H1 (cell line): ENCODE data around the gene ZNF81. TPM values are rescaled to one million over a fixed set of nuclear protein-coding genes. Genes with fewer than 3 reads are reported as not detected.

Experiments
- CTCF ChIA-PET: fragments of 300-600 bp; sonication (Branson Sonifier 250); formaldehyde crosslinking; loops from one replicate; lab custom pipeline; 2021; ENCODE audit not compliant: partially characterized antibody; lab: Charles Lee
- POLR2A ChIA-PET: fragments of 300-600 bp; sonication (Branson Sonifier 250); formaldehyde crosslinking; loops from one replicate; lab custom pipeline; 2021; ENCODE audit warnings: inconsistent platforms; ENCODE audit not compliant: partially characterized antibody; lab: Charles Lee
- DNase-seq, 2 experiments: peaks; one replicate each; pipeline versions ENCODE4 v3.0.0 to v3.0.0-alpha.2; 2010 to 2022; ENCODE audit warnings: low spot score in 2 of 2, low read depth in 1 of 2, mixed read lengths in 1 of 2
- FAIRE-seq: peaks from 2 replicates; lab custom pipeline; 2011; peaks lifted over from hg19 to GRCh38; lab: Jason Lieb, UNC
- H2AFZ ChIP-seq: 2 replicates; pipeline ENCODE4 v1.8.1; 2012; ENCODE audit warnings: low read length, inconsistent platforms
- H2AK5ac ChIP-seq: 2 replicates; pipeline ENCODE4 v1.6.1; 2013; ENCODE audit warnings: low read depth, low read length
- H2BK120ac ChIP-seq: replicated peaks from 2 replicates; pipeline ENCODE3; 2013; ENCODE audit warnings: low read depth, low read length, inconsistent platforms
- H2BK12ac ChIP-seq: 2 replicates; pipeline ENCODE4 v1.6.1; 2013; ENCODE audit warnings: low read depth, low read length
- H2BK15ac ChIP-seq: 2 replicates; pipeline ENCODE4 v1.6.1; 2013; ENCODE audit warnings: low read length
- H2BK20ac ChIP-seq: 2 replicates; pipeline ENCODE4 v1.6.1; 2013; ENCODE audit warnings: low read length
- H2BK5ac ChIP-seq: 2 replicates; pipeline ENCODE4 v1.6.1; 2013; ENCODE audit warnings: low read depth, low read length
- H3K14ac ChIP-seq: 2 replicates; pipeline ENCODE4 v1.6.1; 2013; ENCODE audit warnings: inconsistent platforms; ENCODE audit not compliant: insufficient read length
- H3K18ac ChIP-seq: 2 replicates; pipeline ENCODE4 v1.6.1; 2013; ENCODE audit warnings: low read length; ENCODE audit errors: extremely low read depth
- H3K23ac ChIP-seq: 2 replicates; pipeline ENCODE4 v1.6.1; 2013; ENCODE audit warnings: inconsistent platforms; ENCODE audit not compliant: insufficient read length
- H3K23me2 ChIP-seq: 2 replicates; pipeline ENCODE4 v1.6.1; 2013; ENCODE audit warnings: low read depth, low read length
- H3K27ac ChIP-seq: 2 replicates; pipeline ENCODE4 v1.6.1; 2011; ENCODE audit warnings: low read depth, low read length, inconsistent platforms
- H3K27me3 ChIP-seq, 4 experiments: replicated peaks in 1 of 4; 1 replicate in 1 of 4; 2 replicates in 3 of 4; pipeline versions ENCODE4 v1.6.1 to v1.8.1; 2011 to 2013; ENCODE audit warnings: low read length in 3 of 4, mild to moderate bottlenecking in 3 of 4, inconsistent platforms in 2 of 4, mixed read lengths in 2 of 4, moderate library complexity in 1 of 4; ENCODE audit not compliant: control insufficient read depth in 3 of 4, insufficient read depth in 3 of 4; ENCODE audit errors: extremely low read depth in 1 of 4
- H3K36me3 ChIP-seq, 4 experiments: 2 replicates each; pipeline versions ENCODE4 v1.6.1 to v1.8.1; 2011 to 2013; ENCODE audit warnings: mild to moderate bottlenecking in 4 of 4, low read length in 3 of 4, moderate library complexity in 2 of 4, control low read depth in 1 of 4, inconsistent platforms in 1 of 4; ENCODE audit not compliant: insufficient read depth in 4 of 4, control insufficient read depth in 2 of 4
- H3K4ac ChIP-seq: replicated peaks from 2 replicates; pipeline ENCODE3; 2013; ENCODE audit warnings: low read length, low read depth, mixed read lengths, inconsistent platforms; ENCODE audit not compliant: insufficient read length
- H3K4me1 ChIP-seq, 4 experiments: replicated peaks in 1 of 4; 1 replicate in 1 of 4; 2 replicates in 3 of 4; pipeline versions ENCODE4 v1.6.1 to v1.8.1; 2011 to 2013; ENCODE audit warnings: low read length in 3 of 4, inconsistent platforms in 2 of 4, mixed read lengths in 1 of 4; ENCODE audit not compliant: insufficient read depth in 4 of 4, control insufficient read depth in 3 of 4
- H3K4me2 ChIP-seq, 2 experiments: 2 replicates each; pipeline versions ENCODE4 v1.6.1 to v1.8.1; 2011 to 2013; ENCODE audit warnings: low read depth in 2 of 2, low read length in 2 of 2, control low read depth in 1 of 2, inconsistent platforms in 1 of 2, mild to moderate bottlenecking in 1 of 2; ENCODE audit not compliant: insufficient read depth in 1 of 2
- H3K4me3 ChIP-seq, 4 experiments: fragments of 200-600, 300-600 bp in 1 of 4; sonication (generic), shearing (Covaris generic), sonication (Bioruptor Twin) in 1 of 4; 2 replicates each; pipeline versions ENCODE4 v1.5.1 to v1.8.1; 2011 to 2016; ENCODE audit warnings: low read length in 4 of 4, low read depth in 3 of 4, control low read depth in 2 of 4, inconsistent platforms in 2 of 4, mild to moderate bottlenecking in 2 of 4, mixed read lengths in 1 of 4, moderate library complexity in 1 of 4; ENCODE audit not compliant: insufficient read depth in 2 of 4; ENCODE audit errors: extremely low read depth in 1 of 4
- H3K56ac ChIP-seq: replicated peaks from 2 replicates; pipeline ENCODE3; 2013; ENCODE audit warnings: low read depth, mild to moderate bottlenecking, mixed read lengths, low read length, inconsistent platforms; ENCODE audit not compliant: insufficient read length
- H3K79me1 ChIP-seq: 2 replicates; pipeline ENCODE4 v1.6.1; 2013; ENCODE audit warnings: low read depth, low read length, control low read depth
- H3K79me2 ChIP-seq, 2 experiments: 2 replicates each; pipeline versions ENCODE4 v1.6.1 to v1.8.1; 2012 to 2013; ENCODE audit warnings: low read length in 2 of 2, mild to moderate bottlenecking in 2 of 2, inconsistent platforms in 1 of 2; ENCODE audit not compliant: insufficient read depth in 2 of 2, control insufficient read depth in 1 of 2
- H3K9ac ChIP-seq, 4 experiments: replicated peaks in 1 of 4; 1 replicate in 1 of 4; 2 replicates in 3 of 4; pipeline versions ENCODE4 v1.6.1 to v1.8.1; 2011 to 2013; ENCODE audit warnings: low read depth in 3 of 4, low read length in 3 of 4, control low read depth in 2 of 4, mild to moderate bottlenecking in 2 of 4, moderate library complexity in 2 of 4, inconsistent platforms in 1 of 4; ENCODE audit errors: extremely low read depth in 1 of 4
- H3K9me3 ChIP-seq, 2 experiments: 2 replicates each; pipeline versions ENCODE4 v1.6.1 to v1.8.1; 2012 to 2013; ENCODE audit warnings: mild to moderate bottlenecking in 2 of 2, moderate library complexity in 2 of 2, control low read depth in 1 of 2, inconsistent platforms in 1 of 2, low read depth in 1 of 2, low read length in 1 of 2, mixed read lengths in 1 of 2; ENCODE audit not compliant: insufficient read depth in 2 of 2
- H4K20me1 ChIP-seq, 2 experiments: replicated peaks in 1 of 2; 2 replicates each; pipeline versions ENCODE3 to v1.8.1; 2011 to 2013; ENCODE audit warnings: inconsistent platforms in 2 of 2, low read length in 2 of 2, mild to moderate bottlenecking in 1 of 2; ENCODE audit not compliant: insufficient read depth in 2 of 2, control insufficient read depth in 1 of 2
- H4K5ac ChIP-seq: 2 replicates; pipeline ENCODE4 v1.6.1; 2013; ENCODE audit warnings: low read length, low read depth, mixed read lengths, inconsistent platforms; ENCODE audit not compliant: insufficient read length
- H4K8ac ChIP-seq: 2 replicates; pipeline ENCODE4 v1.8.0; 2013; ENCODE audit warnings: mild to moderate bottlenecking, moderate library complexity, low read length, inconsistent platforms; ENCODE audit not compliant: insufficient read depth; ENCODE audit errors: extremely low read depth
- H4K91ac ChIP-seq: replicated peaks from 2 replicates; pipeline ENCODE3; 2013; ENCODE audit warnings: low read length, mixed read lengths, inconsistent platforms; ENCODE audit not compliant: insufficient read length
- CBX5 ChIP-seq: fragments of 300-800, 300-1000 bp; sonication (generic); IDR thresholded peaks from 2 replicates; pipeline ENCODE4 v1.7.1; 2016; ENCODE audit warnings: antibody characterized with exemption, low read length, low read depth
- MAX ChIP-seq: IDR thresholded peaks from 2 replicates; pipeline ENCODE4 v1.6.1; 2012; ENCODE audit warnings: inconsistent platforms
- SIN3A ChIP-seq, 2 experiments: IDR thresholded peaks in 1 of 2; conservative IDR thresholded peaks in 1 of 2; 2 replicates each; pipeline ENCODE4 v1.6.1; 2011 to 2012; ENCODE audit warnings: low read length in 2 of 2, improper control_type of control experiment in 1 of 2, low read depth in 1 of 2, mild to moderate bottlenecking in 1 of 2
- WGBS, 2 experiments: shearing (Covaris generic) in 1 of 2; methylation state at CpG; one replicate each; pipeline versions ENCODE4 v1.1.6 to v1.1.7; 2013 to 2015; ENCODE audit warnings: low lambda C conversion rate in 2 of 2, mixed read lengths in 2 of 2, inconsistent platforms in 1 of 2, low coverage in 1 of 2, missing lambda C conversion rate in 1 of 2; ENCODE audit not compliant: insufficient replicate concordance in 2 of 2, insufficient coverage in 1 of 2, insufficient read length in 1 of 2; ENCODE audit errors: extremely low coverage in 1 of 2, missing lambda C conversion rate in 1 of 2; 5-methylcytosine and 5-hydroxymethylcytosine counted together
- polyA plus RNA-seq, 7 experiments: library from polyadenylated mRNA; depleted of rRNA in 3 of 7; stranded (reverse) in 5 of 7; unstranded in 2 of 7; fragments of >200 nt in 5 of 7; fragments of 200-250 nt in 2 of 7; gene quantifications; 1 replicate in 5 of 7; 2 replicates in 1 of 7; 4 replicates in 1 of 7; pipeline versions ENCODE4 v1.2.1 to v1.2.3, GENCODE V29; 2011 to 2013; ENCODE audit warnings: missing spikeins in 2 of 7, mixed read lengths in 2 of 7
- total RNA-seq: library from RNA; stranded (reverse); fragmentation: NEBNext Ultra II Directional; extraction: Animal tissue kit (Norgen Biotek cat#: 25700); gene quantifications from 2 replicates; pipeline ENCODE4 v1.2.1, GENCODE V29; 2021

The ZNF81 gene
- total and polyA plus RNA-seq, 2 of the 8 experiments (the other 6 are each of a cell fraction or from before 2014, with no cell fraction given): 3.4 to 10.0 TPM

GRCh38 chrX:47960406-47960805, 123.7 kb downstream of the ZNF81 start:
- Histone ChIP-seq H3K27me3 (no peaks in the 10 kb centered on the region), H4K20me1 (no peaks in the 10 kb centered on the region), H4K5ac (no peak overlapping the region), H4K8ac (no peak overlapping the region), H2AK5ac (no peak overlapping the region), H2BK15ac (no peak overlapping the region), H2AFZ (no peak overlapping the region), H3K9ac (no peak overlapping the region), H3K4ac (no peak overlapping the region), H3K79me1 (no peaks in the 10 kb centered on the region), H3K4me1 (no peaks in the 10 kb centered on the region), H2BK5ac (no peak overlapping the region), H3K4me3 (no peak overlapping the region), H3K14ac (no peak overlapping the region), H3K23ac (no peak overlapping the region), H2BK20ac (no peak overlapping the region), H4K91ac (no peak overlapping the region), H3K79me2 (no peaks in the 10 kb centered on the region), H3K36me3 (no peaks in the 10 kb centered on the region; a peak in 1 of 8 replicates), H3K9me3 (peaks cover 0 to 5% of the 10 kb centered on the region in 2 experiments; a peak in 2 of 4 replicates), H3K27ac (no peak overlapping the region), H3K18ac (no peak overlapping the region), H2BK120ac (no peak overlapping the region), H3K23me2 (no peaks in the 10 kb centered on the region), H3K4me2 (no peak overlapping the region), H2BK12ac (no peak overlapping the region), H3K56ac (no peak overlapping the region)
- DNase-seq (no peak), FAIRE-seq (no peak)
- ChIA-PET CTCF (no interaction called here), POLR2A (no interaction called here)
- WGBS, 2 experiments: 100% methylated on average over 2 of the region's 2 CpGs; no CpG with 5 or more reads in 1 of the 2 experiments
- TF ChIP-seq MAX: no peak
- no peak for TF ChIP-seq SIN3A (conservative IDR thresholded peaks at IDR 0.05 in 1 of 2, IDR thresholded peaks at IDR 0.05 in 1 of 2; ENCODE audit: low read depth in 1 of 2, low read length in 2 of 2)
- no peak for TF ChIP-seq CBX5
